MM.1S (cell line): ENCODE measurements around the gene TPST1.
"Not testable (repeated sequence)": the region's sequence is repeated elsewhere in the genome, so short reads cannot be mapped to it uniquely, and the experiment has no call there.

Source experiments
- DNase-seq: peaks from one replicate; pipeline ENCODE4 v3.0.0-alpha.2; 2015
- H2AFZ ChIP-seq: fragments of 300-600 bp; sonication (generic); 2 replicates; pipeline ENCODE4 v1.6.0; 2016; ENCODE audit warnings: antibody characterized with exemption, low read length
- H3F3A ChIP-seq: fragments of 300-600 bp; sonication (generic); 2 replicates; pipeline ENCODE4 v1.6.1; 2016; ENCODE audit warnings: mild to moderate bottlenecking, antibody characterized with exemption, low read length, moderate library complexity, mixed read lengths; ENCODE audit not compliant: insufficient read depth
- H3K27ac ChIP-seq: fragments of 300-600 bp; sonication (generic); 2 replicates; pipeline ENCODE4 v1.5.1; 2016; ENCODE audit warnings: mild to moderate bottlenecking, low read length
- H3K27me3 ChIP-seq: fragments of 300-600 bp; sonication (generic); replicated peaks from 2 replicates; pipeline ENCODE4 v1.6.0; 2016; ENCODE audit warnings: low read length; ENCODE audit not compliant: insufficient read depth
- H3K36me3 ChIP-seq: fragments of 300-600 bp; sonication (generic); replicated peaks from 2 replicates; pipeline ENCODE4 v1.6.1; 2016; ENCODE audit warnings: mild to moderate bottlenecking, low read length, mixed read lengths; ENCODE audit not compliant: insufficient read depth
- H3K4me1 ChIP-seq: fragments of 300-600 bp; sonication (generic); 2 replicates; pipeline ENCODE4 v1.6.1; 2016; ENCODE audit warnings: low read length, mixed read lengths
- H3K4me2 ChIP-seq: fragments of 300-600 bp; sonication (generic); 2 replicates; pipeline ENCODE4 v1.6.0; 2016; ENCODE audit warnings: low read depth, low read length
- H3K4me3 ChIP-seq: fragments of 300-600 bp; sonication (generic); 2 replicates; pipeline ENCODE4 v1.5.1; 2016; ENCODE audit warnings: low read length, mixed read lengths
- H3K79me2 ChIP-seq: fragments of 300-600 bp; sonication (generic); 2 replicates; pipeline ENCODE4 v1.6.1; 2016; ENCODE audit warnings: mixed run types, low read length, mixed read lengths
- H3K9ac ChIP-seq: fragments of 300-600 bp; sonication (generic); 2 replicates; pipeline ENCODE4 v1.6.1; 2016; ENCODE audit warnings: low read length, mixed read lengths
- H3K9me2 ChIP-seq: fragments of 300-600 bp; sonication (generic); replicated peaks from 2 replicates; pipeline ENCODE4 v1.6.1; 2016; ENCODE audit warnings: mild to moderate bottlenecking, low read length, mixed read lengths; ENCODE audit not compliant: insufficient read depth
- H3K9me3 ChIP-seq: fragments of 300-600 bp; sonication (generic); replicated peaks from 2 replicates; pipeline ENCODE4 v1.6.1; 2016; ENCODE audit warnings: mild to moderate bottlenecking, low read length, mixed read lengths; ENCODE audit not compliant: insufficient read depth
- H4K20me1 ChIP-seq: fragments of 300-600 bp; sonication (generic); 2 replicates; pipeline ENCODE4 v1.6.1; 2016; ENCODE audit warnings: mild to moderate bottlenecking, low read length, moderate library complexity, mixed read lengths; ENCODE audit not compliant: insufficient read depth
- EZH2 ChIP-seq: fragments of 300-600 bp; sonication (generic); optimal IDR thresholded peaks from 2 replicates; pipeline ENCODE3; 2017; ENCODE audit warnings: low read depth, mild to moderate bottlenecking, antibody characterized with exemption, low read length, mixed read lengths
- EZH2phosphoT487 ChIP-seq: fragments of 300-600 bp; sonication (generic); IDR thresholded peaks from 2 replicates; pipeline ENCODE4 v1.6.1; 2018; ENCODE audit warnings: antibody characterized with exemption, low read length
- TF ChIP-seq, protein P1 (sequence below): fragments of 300-600 bp; sonication (generic); IDR thresholded peaks from 2 replicates; pipeline ENCODE4 v1.5.1; 2016; ENCODE audit warnings: antibody characterized with exemption, low read length, mixed read lengths

The TPST1 gene

DNA sequence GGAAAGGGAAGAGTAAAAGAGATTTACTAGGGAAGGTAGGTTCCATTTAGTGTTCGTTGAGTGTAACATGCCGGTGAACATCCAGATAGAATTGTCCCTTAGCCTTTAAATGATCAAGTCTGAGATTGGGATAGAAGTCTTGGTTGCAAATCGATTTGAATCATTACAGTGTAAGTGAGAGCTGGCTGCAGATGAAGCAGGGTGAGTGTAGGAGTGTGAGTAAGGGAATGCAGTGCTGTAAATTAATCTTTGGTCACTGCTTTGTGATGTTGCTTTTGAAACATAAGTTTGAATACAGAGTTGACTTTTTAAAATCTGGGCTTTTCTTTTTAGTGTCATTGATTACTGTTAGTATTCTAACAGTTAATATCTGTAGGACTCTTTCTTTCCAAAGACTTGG, 16.3 kb downstream of the TPST1 start:
- no peaks in the 10 kb centered on the region for H4K20me1 ChIP-seq

DNA sequence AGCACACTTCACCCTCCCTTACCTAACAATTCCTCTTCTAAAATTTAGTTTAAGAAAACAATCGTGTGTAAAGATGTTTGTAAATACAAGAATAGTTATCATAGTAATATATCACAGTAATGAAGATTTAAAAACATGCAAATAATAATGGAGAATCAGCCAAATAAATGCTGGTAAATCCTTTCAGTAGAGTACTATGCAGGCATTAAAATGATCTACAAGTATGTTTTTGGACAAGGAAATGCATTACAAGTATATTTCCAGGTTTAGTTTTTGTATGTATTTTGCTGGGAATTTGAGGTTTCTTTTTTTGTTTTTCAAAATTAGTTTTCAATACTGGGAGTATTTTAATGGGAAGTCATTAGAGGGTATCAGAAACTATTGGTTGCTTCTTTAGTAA, 22.7 kb downstream of the TPST1 start:
- no peak overlapping the region for H3K9ac ChIP-seq
- H3K36me3 ChIP-seq, result no peaks in the 10 kb centered on the region
- TF ChIP-seq EZH2, result no peak
- TF ChIP-seq, protein P1, sequence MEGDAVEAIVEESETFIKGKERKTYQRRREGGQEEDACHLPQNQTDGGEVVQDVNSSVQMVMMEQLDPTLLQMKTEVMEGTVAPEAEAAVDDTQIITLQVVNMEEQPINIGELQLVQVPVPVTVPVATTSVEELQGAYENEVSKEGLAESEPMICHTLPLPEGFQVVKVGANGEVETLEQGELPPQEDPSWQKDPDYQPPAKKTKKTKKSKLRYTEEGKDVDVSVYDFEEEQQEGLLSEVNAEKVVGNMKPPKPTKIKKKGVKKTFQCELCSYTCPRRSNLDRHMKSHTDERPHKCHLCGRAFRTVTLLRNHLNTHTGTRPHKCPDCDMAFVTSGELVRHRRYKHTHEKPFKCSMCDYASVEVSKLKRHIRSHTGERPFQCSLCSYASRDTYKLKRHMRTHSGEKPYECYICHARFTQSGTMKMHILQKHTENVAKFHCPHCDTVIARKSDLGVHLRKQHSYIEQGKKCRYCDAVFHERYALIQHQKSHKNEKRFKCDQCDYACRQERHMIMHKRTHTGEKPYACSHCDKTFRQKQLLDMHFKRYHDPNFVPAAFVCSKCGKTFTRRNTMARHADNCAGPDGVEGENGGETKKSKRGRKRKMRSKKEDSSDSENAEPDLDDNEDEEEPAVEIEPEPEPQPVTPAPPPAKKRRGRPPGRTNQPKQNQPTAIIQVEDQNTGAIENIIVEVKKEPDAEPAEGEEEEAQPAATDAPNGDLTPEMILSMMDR, result no peak
- no peak for TF ChIP-seq EZH2phosphoT487
- no peaks in the 10 kb centered on the region for H3K4me1 ChIP-seq
- no peaks in the 10 kb centered on the region for H3K9me2 ChIP-seq
- no peaks in the 10 kb centered on the region for H3K9me3 ChIP-seq
- no peak for DNase-seq
- no peaks in the 10 kb centered on the region for H4K20me1 ChIP-seq
- H3K27me3 ChIP-seq, result no peaks in the 10 kb centered on the region
- no peak overlapping the region for H3K4me2 ChIP-seq
- no peak overlapping the region for H3K4me3 ChIP-seq
- no peak overlapping the region for H3K27ac ChIP-seq
- H2AFZ ChIP-seq, result no peak overlapping the region
- H3K79me2 ChIP-seq, result peaks cover 4% of the 10 kb centered on the region; the same call in 1 of the 2 replicates
- no peaks in the 10 kb centered on the region for H3F3A ChIP-seq

More for the DNA sequence above, 16.3 kb downstream of the TPST1 start:
- no peak overlapping the region for H3K4me2 ChIP-seq
- H3K27me3 ChIP-seq, result no peaks in the 10 kb centered on the region
- peaks cover 4% of the 10 kb centered on the region for H3K79me2 ChIP-seq
- H3K4me1 ChIP-seq, result no peaks in the 10 kb centered on the region
- H3K9me2 ChIP-seq, result no peaks in the 10 kb centered on the region
- no peaks in the 10 kb centered on the region for H3F3A ChIP-seq
- H3K9me3 ChIP-seq, result no peaks in the 10 kb centered on the region
- no peak for DNase-seq
- H3K36me3 ChIP-seq, result no peaks in the 10 kb centered on the region
- H3K9ac ChIP-seq, result no peak overlapping the region
- TF ChIP-seq, protein P1, result no peak
- TF ChIP-seq EZH2, result no peak
- TF ChIP-seq EZH2phosphoT487, result no peak
- no peak overlapping the region for H2AFZ ChIP-seq
- no peak overlapping the region for H3K27ac ChIP-seq
- no peak overlapping the region for H3K4me3 ChIP-seq

DNA sequence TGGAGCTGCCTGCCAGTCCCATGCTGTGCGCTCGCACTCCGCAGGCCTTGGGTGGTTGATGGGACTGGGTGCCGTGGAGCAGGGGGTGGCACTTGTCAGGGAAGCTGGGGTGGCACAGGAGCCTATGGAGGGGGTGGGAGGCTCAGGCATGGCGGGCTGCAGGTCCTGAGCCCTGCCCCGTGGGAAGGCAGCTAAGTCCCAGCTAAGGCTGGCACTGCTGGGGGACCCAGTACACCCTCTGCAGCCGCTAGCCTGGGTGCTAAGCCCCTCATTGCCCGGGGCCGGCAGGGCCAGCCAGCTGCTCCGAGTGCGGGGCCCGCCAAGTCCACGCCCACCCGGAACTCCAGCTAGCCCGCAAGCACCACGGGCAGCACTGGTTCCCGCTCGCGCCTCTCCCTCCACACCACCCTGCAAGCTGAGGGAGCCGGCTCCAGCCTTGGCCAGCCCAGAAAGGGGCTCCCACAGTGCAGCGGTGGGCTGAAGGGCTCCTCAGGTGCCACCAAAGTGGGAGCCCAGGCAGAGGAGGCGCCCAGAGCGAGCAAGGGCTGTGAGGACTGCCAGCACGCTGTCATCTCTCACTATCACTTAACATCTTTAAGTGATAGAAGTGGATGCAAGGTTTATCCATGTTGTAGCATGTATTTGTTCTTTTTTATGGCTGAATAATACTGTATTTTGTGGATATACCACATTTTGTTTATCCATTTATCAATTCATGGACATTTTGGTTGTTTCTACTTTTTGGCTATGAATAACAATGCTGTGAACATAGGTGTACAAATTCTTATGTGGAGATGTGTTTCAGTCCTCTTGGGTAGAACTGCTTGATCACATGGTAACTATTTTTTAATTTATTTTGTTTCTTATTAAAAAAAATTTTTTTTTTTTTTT, 26.4 kb downstream of the TPST1 start:
- H3F3A ChIP-seq, H3K4me1 ChIP-seq, H3K4me2 ChIP-seq, H3K27me3 ChIP-seq, DNase-seq, H4K20me1 ChIP-seq, H3K4me3 ChIP-seq, H3K9me3 ChIP-seq, H3K9me2 ChIP-seq, H3K79me2 ChIP-seq, H2AFZ ChIP-seq, H3K36me3 ChIP-seq, H3K27ac ChIP-seq, H3K9ac ChIP-seq: not testable (repeated sequence)

DNA sequence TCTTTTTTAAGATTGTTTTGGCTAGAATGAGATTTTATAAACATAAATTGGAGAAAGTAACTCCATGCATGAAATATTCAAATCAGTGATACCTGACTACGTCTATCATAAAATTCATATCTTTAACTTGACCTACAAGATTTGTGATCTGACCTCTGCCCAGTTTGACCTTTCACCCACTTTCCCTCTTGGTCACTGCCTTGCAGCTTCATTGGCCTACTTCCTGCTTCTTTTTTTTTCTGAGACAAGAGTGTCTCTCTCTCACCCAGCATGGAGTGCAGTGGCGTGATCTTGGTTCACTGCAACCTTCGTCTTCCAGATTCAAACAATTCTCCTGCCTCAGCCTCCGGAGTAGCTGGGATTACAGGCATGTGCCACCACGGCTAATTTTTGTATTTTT, 28.5 kb downstream of the TPST1 start:
- Histone ChIP-seq H4K20me1 (no peaks in the 10 kb centered on the region), H3K27me3 (no peaks in the 10 kb centered on the region), H3K9me2 (no peaks in the 10 kb centered on the region), H3K9me3 (no peaks in the 10 kb centered on the region), H3K9ac (no peak overlapping the region), H3K4me2 (no peak overlapping the region), H3K79me2 (no peaks in the 10 kb centered on the region), H3K4me3 (no peak overlapping the region), H3K27ac (no peak overlapping the region), H3K4me1 (no peaks in the 10 kb centered on the region), H3F3A (no peaks in the 10 kb centered on the region), H3K36me3 (no peaks in the 10 kb centered on the region), H2AFZ (no peak overlapping the region)
- no peak for DNase-seq
- no peak for TF ChIP-seq EZH2phosphoT487
- TF ChIP-seq, protein P1, result no peak
- no peak for TF ChIP-seq EZH2
